HepG2 (cell line): ENCODE data around the gene KLC4. TPM values are rescaled to one million over a fixed set of nuclear protein-coding genes. Genes with fewer than 3 reads are reported as not detected.
A peak's percentile ranks its signal among the peaks of the same experiment; 100 is the strongest.

Source experiments
- GATA4 ChIP-seq: sonication (generic); IDR thresholded peaks from 2 replicates; pipeline ENCODE4 v1.6.1; 2016; ENCODE audit warnings: antibody characterized with exemption, low read depth, borderline replicate concordance
- HDAC2 ChIP-seq: sonication (generic); formaldehyde crosslinking; IDR thresholded peaks from 2 replicates; pipeline ENCODE4 v1.4.0; 2020; ENCODE audit warnings: missing genetic modification reagents
- MAZ ChIP-seq, 2 experiments: sonication (generic) in 1 of 2; formaldehyde crosslinking in 1 of 2; IDR thresholded peaks; 2 replicates each; pipeline versions ENCODE4 v1.5.0 to v1.6.1; 2012 to 2020; ENCODE audit warnings: low read depth in 2 of 2, mild to moderate bottlenecking in 2 of 2, borderline replicate concordance in 1 of 2, improper control_type of control experiment in 1 of 2, low read length in 1 of 2, missing genetic modification reagents in 1 of 2, moderate library complexity in 1 of 2
- MBNL3 ChIP-seq: fragments of 250-450 bp; sonication (Bioruptor Pico); conservative IDR thresholded peaks from 2 replicates; pipeline ENCODE4 v1.8.0; 2022; ENCODE audit warnings: mild to moderate bottlenecking, inconsistent platforms
- MIXL1 ChIP-seq: IDR thresholded peaks from 2 replicates; pipeline ENCODE4 v1.6.1; 2016
- SETDB1 ChIP-seq: sonication (generic); formaldehyde crosslinking; IDR thresholded peaks from 2 replicates; pipeline ENCODE4 v1.5.1; 2020; ENCODE audit warnings: missing genetic modification reagents, mild to moderate bottlenecking, borderline replicate concordance
- ZNF557 ChIP-seq: sonication (generic); formaldehyde crosslinking; IDR thresholded peaks from 2 replicates; pipeline ENCODE4 v1.4.0; 2020; ENCODE audit warnings: missing genetic modification reagents
- ZNF850 ChIP-seq: sonication (generic); formaldehyde crosslinking; conservative IDR thresholded peaks from 2 replicates; pipeline ENCODE4 v1.9.0; 2021; ENCODE audit warnings: mild to moderate bottlenecking, missing genetic modification reagents
- polyA plus RNA-seq, 8 experiments: library from polyadenylated mRNA; depleted of rRNA in 3 of 8; stranded (reverse) in 7 of 8; unstranded in 1 of 8; fragments of >200 nt; fragmentation: Illumina TruSeq in 4 of 8; extraction: Trizol in 4 of 8; gene quantifications; 2 replicates each; pipeline versions ENCODE4 v1.2.1 to v1.2.3, GENCODE V29; 2011 to 2016; ENCODE audit warnings: low read depth in 4 of 8, missing spikeins in 1 of 8, mixed read lengths in 1 of 8; ENCODE audit not compliant: insufficient read depth in 1 of 8
- total RNA-seq, 5 experiments: library from RNA; depleted of rRNA; stranded (reverse); fragments of >200 nt; fragmentation: Illumina TruSeq; extraction: Trizol; gene quantifications; 2 replicates each; pipeline ENCODE4 v1.2.3, GENCODE V29; 2016; ENCODE audit warnings: low read depth in 1 of 5
- TF ChIP-seq, protein P1 (sequence below): sonication (generic); formaldehyde crosslinking; IDR thresholded peaks from 2 replicates; pipeline ENCODE4 v1.8.0; 2022; ENCODE audit warnings: mild to moderate bottlenecking, missing genetic modification reagents, borderline replicate concordance
- TF ChIP-seq, protein P2 (sequence below): sonication (generic); formaldehyde crosslinking; IDR thresholded peaks from 2 replicates; pipeline ENCODE4; 2020; ENCODE audit warnings: missing genetic modification reagents, mild to moderate bottlenecking, borderline replicate concordance
- TF ChIP-seq, protein P3 (sequence below): sonication (generic); formaldehyde crosslinking; IDR thresholded peaks from 2 replicates; pipeline ENCODE4 v1.4.0; 2020; ENCODE audit warnings: missing genetic modification reagents
- TF ChIP-seq, protein P4 (sequence below): sonication (generic); formaldehyde crosslinking; IDR thresholded peaks from 2 replicates; pipeline ENCODE4 v1.8.1; 2023; ENCODE audit warnings: mild to moderate bottlenecking, moderate library complexity, missing genetic modification reagents
- TF ChIP-seq, protein P5 (sequence below): sonication (generic); formaldehyde crosslinking; IDR thresholded peaks from 2 replicates; pipeline ENCODE4 v1.5.0; 2020; ENCODE audit warnings: mild to moderate bottlenecking, missing genetic modification reagents, borderline replicate concordance

The KLC4 gene
- total and polyA plus RNA-seq, 2 of the 13 experiments (the other 11 are each of a cell fraction or from before 2014, with no cell fraction given): 45.4 to 70.4 TPM

DNA sequence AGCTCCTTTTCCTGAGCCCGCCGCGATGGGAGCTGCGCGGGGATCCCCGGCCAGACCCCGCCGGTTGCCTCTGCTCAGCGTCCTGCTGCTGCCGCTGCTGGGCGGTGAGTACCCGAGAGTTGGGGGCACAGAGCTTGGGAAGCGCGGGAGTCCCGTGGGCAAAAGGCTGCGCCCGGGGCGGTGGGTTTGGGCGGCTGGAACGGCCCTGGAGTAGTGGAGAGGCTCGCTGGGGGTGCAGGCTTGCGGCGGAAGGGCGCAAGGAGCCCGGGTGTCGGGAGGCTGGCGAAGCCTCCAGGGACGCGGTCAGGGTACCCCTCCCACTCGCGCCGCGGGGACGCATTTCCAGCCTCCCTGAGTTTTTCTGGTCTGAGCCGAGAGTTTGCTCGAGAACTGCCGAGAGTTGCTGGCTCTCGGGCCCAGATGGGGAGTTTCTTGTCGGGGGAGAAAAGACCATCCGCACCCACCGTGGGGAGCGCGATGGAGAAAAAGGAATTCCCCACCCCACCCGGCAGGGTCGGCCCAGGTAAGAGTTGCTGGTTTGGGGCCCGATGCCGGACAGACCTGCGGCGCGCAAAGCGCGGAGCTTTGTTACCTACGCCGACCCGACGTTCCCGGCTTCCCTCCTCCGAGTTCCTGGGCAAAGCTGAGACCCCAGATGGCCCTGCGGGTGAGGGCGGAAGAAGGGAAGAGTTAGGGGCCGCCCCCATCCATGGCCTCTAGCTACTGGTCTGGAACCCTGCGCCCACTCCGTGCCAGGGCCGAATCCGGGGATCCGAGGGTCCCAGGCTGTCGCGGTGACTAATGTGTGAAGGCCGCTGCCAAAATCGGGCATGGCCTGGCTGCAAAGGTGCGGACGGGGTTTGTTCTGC is 17.3 kb downstream of the KLC4 start (continued):
- TF ChIP-seq, protein P1, sequence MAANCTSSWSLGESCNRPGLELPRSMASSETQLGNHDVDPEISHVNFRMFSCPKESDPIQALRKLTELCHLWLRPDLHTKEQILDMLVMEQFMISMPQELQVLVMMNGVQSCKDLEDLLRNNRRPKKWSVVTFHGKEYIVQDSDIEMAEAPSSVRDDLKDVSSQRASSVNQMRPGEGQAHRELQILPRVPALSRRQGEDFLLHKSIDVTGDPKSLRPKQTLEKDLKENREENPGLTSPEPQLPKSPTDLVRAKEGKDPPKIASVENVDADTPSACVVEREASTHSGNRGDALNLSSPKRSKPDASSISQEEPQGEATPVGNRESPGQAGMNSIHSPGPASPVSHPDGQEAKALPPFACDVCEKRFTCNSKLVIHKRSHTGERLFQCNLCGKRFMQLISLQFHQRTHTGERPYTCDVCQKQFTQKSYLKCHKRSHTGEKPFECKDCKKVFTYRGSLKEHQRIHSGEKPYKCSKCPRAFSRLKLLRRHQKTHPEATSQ (CRISPR knock-in tag): 0 out of 2 replicates have a peak, but pooled peaks have one; percentile 51
- TF ChIP-seq SETDB1 (no peak), MAZ (IDR thresholded peaks at IDR 0.05; ENCODE audit: borderline replicate concordance, low read depth, low read length) (no peak), MAZ (CRISPR knock-in tag; IDR thresholded peaks at IDR 0.05; ENCODE audit: low read depth) (peak; percentile 53), MIXL1 (CRISPR knock-in tag) (no peak), MBNL3 (CRISPR knock-in tag) (no peak), ZNF850 (CRISPR knock-in tag) (peak; percentile 85; the same call in 1 of the 2 replicates), ZNF557 (CRISPR knock-in tag) (no peak), HDAC2 (CRISPR knock-in tag) (0 out of 2 replicates have a peak, but pooled peaks have one; percentile 11), GATA4 (peak; percentile 12; the same call in 1 of the 2 replicates)
- TF ChIP-seq, protein P2, sequence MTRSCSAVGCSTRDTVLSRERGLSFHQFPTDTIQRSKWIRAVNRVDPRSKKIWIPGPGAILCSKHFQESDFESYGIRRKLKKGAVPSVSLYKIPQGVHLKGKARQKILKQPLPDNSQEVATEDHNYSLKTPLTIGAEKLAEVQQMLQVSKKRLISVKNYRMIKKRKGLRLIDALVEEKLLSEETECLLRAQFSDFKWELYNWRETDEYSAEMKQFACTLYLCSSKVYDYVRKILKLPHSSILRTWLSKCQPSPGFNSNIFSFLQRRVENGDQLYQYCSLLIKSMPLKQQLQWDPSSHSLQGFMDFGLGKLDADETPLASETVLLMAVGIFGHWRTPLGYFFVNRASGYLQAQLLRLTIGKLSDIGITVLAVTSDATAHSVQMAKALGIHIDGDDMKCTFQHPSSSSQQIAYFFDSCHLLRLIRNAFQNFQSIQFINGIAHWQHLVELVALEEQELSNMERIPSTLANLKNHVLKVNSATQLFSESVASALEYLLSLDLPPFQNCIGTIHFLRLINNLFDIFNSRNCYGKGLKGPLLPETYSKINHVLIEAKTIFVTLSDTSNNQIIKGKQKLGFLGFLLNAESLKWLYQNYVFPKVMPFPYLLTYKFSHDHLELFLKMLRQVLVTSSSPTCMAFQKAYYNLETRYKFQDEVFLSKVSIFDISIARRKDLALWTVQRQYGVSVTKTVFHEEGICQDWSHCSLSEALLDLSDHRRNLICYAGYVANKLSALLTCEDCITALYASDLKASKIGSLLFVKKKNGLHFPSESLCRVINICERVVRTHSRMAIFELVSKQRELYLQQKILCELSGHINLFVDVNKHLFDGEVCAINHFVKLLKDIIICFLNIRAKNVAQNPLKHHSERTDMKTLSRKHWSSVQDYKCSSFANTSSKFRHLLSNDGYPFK: peak; percentile 75; the same call in 1 of the 2 replicates
- TF ChIP-seq, protein P3, sequence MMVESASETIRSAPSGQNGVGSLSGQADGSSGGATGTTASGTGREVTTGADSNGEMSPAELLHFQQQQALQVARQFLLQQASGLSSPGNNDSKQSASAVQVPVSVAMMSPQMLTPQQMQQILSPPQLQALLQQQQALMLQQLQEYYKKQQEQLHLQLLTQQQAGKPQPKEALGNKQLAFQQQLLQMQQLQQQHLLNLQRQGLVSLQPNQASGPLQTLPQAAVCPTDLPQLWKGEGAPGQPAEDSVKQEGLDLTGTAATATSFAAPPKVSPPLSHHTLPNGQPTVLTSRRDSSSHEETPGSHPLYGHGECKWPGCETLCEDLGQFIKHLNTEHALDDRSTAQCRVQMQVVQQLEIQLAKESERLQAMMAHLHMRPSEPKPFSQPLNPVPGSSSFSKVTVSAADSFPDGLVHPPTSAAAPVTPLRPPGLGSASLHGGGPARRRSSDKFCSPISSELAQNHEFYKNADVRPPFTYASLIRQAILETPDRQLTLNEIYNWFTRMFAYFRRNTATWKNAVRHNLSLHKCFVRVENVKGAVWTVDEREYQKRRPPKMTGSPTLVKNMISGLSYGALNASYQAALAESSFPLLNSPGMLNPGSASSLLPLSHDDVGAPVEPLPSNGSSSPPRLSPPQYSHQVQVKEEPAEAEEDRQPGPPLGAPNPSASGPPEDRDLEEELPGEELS (CRISPR knock-in tag): no peak
- TF ChIP-seq, protein P4, sequence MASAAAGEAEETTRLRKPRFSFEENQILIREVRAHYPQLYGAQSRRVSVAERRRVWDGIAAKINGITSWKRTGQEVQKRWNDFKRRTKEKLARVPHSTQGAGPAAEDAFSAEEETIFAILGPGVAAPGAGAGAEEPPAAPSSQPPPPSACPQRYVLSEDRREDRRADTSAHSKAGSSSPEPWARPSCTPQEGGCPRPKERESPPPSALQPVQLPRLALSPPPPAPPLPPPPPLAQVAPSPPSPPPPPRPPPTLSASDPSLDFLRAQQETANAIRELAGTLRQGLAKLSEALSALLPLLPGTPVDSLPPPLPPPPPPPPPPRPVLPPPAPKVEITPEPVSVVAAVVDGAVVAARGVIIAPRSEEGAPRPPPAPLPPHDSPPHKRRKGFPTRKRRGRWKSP: peak; percentile 81
- TF ChIP-seq, protein P5, sequence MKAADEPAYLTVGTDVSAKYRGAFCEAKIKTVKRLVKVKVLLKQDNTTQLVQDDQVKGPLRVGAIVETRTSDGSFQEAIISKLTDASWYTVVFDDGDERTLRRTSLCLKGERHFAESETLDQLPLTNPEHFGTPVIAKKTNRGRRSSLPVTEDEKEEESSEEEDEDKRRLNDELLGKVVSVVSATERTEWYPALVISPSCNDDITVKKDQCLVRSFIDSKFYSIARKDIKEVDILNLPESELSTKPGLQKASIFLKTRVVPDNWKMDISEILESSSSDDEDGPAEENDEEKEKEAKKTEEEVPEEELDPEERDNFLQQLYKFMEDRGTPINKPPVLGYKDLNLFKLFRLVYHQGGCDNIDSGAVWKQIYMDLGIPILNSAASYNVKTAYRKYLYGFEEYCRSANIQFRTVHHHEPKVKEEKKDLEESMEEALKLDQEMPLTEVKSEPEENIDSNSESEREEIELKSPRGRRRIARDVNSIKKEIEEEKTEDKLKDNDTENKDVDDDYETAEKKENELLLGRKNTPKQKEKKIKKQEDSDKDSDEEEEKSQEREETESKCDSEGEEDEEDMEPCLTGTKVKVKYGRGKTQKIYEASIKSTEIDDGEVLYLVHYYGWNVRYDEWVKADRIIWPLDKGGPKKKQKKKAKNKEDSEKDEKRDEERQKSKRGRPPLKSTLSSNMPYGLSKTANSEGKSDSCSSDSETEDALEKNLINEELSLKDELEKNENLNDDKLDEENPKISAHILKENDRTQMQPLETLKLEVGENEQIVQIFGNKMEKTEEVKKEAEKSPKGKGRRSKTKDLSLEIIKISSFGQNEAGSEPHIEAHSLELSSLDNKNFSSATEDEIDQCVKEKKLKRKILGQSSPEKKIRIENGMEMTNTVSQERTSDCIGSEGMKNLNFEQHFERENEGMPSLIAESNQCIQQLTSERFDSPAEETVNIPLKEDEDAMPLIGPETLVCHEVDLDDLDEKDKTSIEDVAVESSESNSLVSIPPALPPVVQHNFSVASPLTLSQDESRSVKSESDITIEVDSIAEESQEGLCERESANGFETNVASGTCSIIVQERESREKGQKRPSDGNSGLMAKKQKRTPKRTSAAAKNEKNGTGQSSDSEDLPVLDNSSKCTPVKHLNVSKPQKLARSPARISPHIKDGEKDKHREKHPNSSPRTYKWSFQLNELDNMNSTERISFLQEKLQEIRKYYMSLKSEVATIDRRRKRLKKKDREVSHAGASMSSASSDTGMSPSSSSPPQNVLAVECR: peak; percentile 65; the same call in 1 of the 2 replicates
